Choroid plexus epithelial cell (primary cell): ENCODE results near the gene MYH3.

Source experiments
- DNase-seq: peaks from one replicate; pipeline ENCODE4 v3.0.0-alpha.2; 2010; ENCODE audit warnings: low read depth
- H3K4me3 ChIP-seq: 2 replicates; pipeline ENCODE4 v1.5.1; 2011; ENCODE audit warnings: low read depth, mild to moderate bottlenecking, control low read depth, low read length, moderate library complexity
- CTCF ChIP-seq: conservative IDR thresholded peaks from 2 replicates; pipeline ENCODE4 v1.5.1; 2011; ENCODE audit warnings: low read depth, mild to moderate bottlenecking, control low read depth, inconsistent platforms, low read length, moderate library complexity

Gene MYH3

GRCh38 chr17:10585529-10585928, 71.6 kb downstream of the MYH3 start:
- H3K4me3 ChIP-seq: no peak overlapping the region
- DNase-seq: no peak
- TF ChIP-seq CTCF: no peak

GRCh38 chr17:10583834-10584233, 73.3 kb downstream of the MYH3 start:
- H3K4me3 ChIP-seq: no peak overlapping the region
- TF ChIP-seq CTCF: no peak
- no peak for DNase-seq

DNA sequence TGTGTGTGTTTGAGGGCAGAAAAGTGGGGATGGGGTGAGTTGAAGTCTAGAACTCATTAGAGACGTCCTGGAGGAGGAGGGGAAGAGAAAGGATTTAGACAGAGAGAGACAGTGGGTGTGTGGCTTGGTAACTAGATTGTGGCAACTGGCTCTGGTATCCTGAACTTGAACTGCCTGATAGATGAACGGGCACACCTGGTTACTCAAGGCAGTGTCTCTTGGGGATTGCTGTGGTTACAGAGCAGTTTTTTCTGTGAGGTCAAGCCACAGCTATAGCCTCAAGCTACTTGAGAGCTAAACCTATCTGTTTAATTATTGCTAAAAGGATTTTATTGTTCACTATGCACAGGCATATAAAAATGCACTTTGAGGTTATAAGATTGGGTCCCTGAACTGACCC, 77.8 kb downstream of the MYH3 start:
- TF ChIP-seq CTCF: no peak
- no peak overlapping the region for H3K4me3 ChIP-seq

More for the DNA sequence above, 77.8 kb downstream of the MYH3 start:
- no peak for DNase-seq
